Measurements from ENCODE around the gene MPO. TPM values are rescaled to one million over a fixed set of nuclear protein-coding genes. Genes with fewer than 3 reads are reported as not detected.
A peak's percentile ranks its signal among the peaks of the same experiment; 100 is the strongest.

MPO gene
- total RNA-seq, 1 experiment from 2014 or later, result not detected

- Histone ChIP-seq H3K36me3 (no peaks in the 10 kb centered on the region), H3K27me3 (peaks cover 48% of the 10 kb centered on the region), H3K9me3 (no peaks in the 10 kb centered on the region), H3K4me3 (no peak overlapping the region)
- no peak for DNase-seq
These were observed 44.9 kb downstream of the MPO start for GRCh38 chr17:58235821-58236220.

- Histone ChIP-seq H3K36me3 (no peaks in the 10 kb centered on the region), H3K4me3 (no peak overlapping the region), H3K9me3 (no peaks in the 10 kb centered on the region), H3K27me3 (peaks cover 41% of the 10 kb centered on the region)
- no peak for DNase-seq
These were observed 46.2 kb downstream of the MPO start for GRCh38 chr17:58234512-58234911.

GRCh38 chr17:58233543-58233942, 47.2 kb downstream of the MPO start:
- Histone ChIP-seq H3K27me3 (peaks cover 33% of the 10 kb centered on the region), H3K36me3 (no peaks in the 10 kb centered on the region), H3K9me3 (no peaks in the 10 kb centered on the region), H3K4me3 (no peak overlapping the region)
- DNase-seq, result no peak

DNA sequence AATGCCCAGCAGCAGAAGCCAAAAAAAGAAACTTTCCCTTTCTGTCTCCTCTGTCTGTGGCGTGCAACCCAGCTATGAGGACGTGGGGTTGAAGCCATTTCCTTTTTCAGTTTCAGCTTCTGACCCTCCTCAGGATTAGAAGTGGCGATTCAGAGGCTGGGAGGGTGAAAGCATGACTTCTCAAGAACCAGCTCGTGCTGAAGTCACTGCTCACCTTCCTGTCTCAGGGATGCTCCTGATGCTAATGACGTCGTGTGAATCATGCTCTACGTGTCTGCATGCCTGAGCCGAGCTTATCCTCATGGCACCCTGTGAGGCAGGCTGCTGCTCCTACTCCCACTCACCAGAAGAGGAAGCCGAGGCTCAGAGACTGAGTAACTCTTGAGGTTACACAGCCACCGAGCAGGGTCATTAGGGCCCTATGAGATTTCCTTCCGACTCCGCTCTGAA, 48.0 kb downstream of the MPO start:
- Histone ChIP-seq H3K36me3 (no peaks in the 10 kb centered on the region), H3K4me3 (no peak overlapping the region), H3K9me3 (no peaks in the 10 kb centered on the region), H3K27me3 (peaks cover 25% of the 10 kb centered on the region)
- peak; percentile 36 for DNase-seq

GRCh38 chr17:58231641-58232040, 49.1 kb downstream of the MPO start:
- no peak for DNase-seq
- no peaks in the 10 kb centered on the region for H3K9me3 ChIP-seq
- peaks cover 16% of the 10 kb centered on the region for H3K27me3 ChIP-seq
- H3K36me3 ChIP-seq, result no peaks in the 10 kb centered on the region
- no peak overlapping the region for H3K4me3 ChIP-seq

DNA sequence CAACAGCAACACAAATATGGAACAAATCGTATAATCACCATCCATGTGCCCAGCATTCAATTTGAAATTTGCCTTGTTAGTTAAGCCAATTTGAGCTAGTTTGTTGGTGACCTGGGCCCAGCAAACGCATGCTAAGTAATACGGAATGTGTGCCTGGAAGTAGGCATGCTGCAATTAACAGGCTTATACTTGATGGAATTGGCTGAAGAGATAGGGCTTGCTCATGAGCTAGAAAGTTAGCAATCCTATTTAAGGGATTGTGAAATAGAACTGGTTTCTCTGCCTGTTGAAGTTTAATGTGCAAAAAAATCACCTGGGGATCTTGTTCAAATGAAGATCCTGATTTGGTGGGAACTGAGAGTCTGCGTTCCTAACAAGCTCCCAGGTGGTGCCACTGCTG, 50.9 kb downstream of the MPO start:
- DNase-seq, result no peak
- Histone ChIP-seq H3K27me3 (peaks cover 7% of the 10 kb centered on the region; the same call in 1 of the 2 replicates), H3K9me3 (no peaks in the 10 kb centered on the region), H3K4me3 (no peak overlapping the region), H3K36me3 (no peaks in the 10 kb centered on the region)

- Histone ChIP-seq H3K36me3 (no peaks in the 10 kb centered on the region), H3K27me3 (peaks cover 2% of the 10 kb centered on the region; the same call in 1 of the 2 replicates), H3K4me3 (no peak overlapping the region), H3K9me3 (no peaks in the 10 kb centered on the region)
- DNase-seq, result no peak
These were observed 51.4 kb downstream of the MPO start for GRCh38 chr17:58229384-58229783.

DNA sequence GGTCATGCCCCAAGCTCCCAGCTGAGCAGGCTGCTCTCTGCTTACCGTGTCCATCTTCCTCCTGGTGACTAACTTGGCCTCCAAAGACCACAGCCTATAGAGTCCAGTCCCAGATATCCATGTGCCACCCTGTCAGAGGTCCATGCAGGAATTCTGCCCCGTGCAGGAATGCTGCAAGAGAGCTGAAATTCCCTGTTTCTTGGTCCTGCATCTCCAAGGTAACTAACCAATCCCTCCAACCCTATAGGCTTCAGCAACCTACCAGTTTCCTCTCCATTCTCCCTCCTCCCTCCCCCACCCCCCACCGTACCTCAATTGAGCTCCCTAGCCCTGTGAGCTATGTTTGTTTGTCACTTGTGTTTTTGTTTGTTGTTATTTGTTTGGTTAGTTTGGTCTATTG, 52.1 kb downstream of the MPO start:
- Histone ChIP-seq H3K36me3 (no peaks in the 10 kb centered on the region), H3K9me3 (no peaks in the 10 kb centered on the region), H3K4me3 (no peak overlapping the region), H3K27me3 (no peaks in the 10 kb centered on the region)
- no peak for DNase-seq

DNA sequence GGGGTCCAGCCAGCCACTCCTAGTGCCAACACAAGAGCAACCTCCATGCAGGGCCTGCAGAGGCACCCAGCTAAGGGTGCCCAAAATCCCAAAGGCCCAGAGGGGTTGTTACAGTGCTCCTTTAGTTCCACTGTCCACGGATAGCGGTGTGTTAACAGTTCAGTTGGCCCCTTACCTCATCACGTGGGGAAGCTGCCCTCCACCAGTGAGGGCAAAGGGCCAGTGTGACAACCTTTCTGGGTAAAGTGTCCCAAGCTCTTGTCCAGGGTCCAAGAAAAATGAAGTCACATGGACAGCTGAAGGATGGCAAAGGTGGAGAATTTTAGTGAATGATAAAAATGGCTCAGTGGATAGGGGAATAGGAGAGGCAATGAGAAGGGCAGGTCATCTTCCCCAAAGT, 53.0 kb downstream of the MPO start:
- no peak overlapping the region for H3K4me3 ChIP-seq
- DNase-seq, result no peak
- no peaks in the 10 kb centered on the region for H3K9me3 ChIP-seq
- H3K36me3 ChIP-seq, result no peaks in the 10 kb centered on the region
- no peaks in the 10 kb centered on the region for H3K27me3 ChIP-seq

DNA sequence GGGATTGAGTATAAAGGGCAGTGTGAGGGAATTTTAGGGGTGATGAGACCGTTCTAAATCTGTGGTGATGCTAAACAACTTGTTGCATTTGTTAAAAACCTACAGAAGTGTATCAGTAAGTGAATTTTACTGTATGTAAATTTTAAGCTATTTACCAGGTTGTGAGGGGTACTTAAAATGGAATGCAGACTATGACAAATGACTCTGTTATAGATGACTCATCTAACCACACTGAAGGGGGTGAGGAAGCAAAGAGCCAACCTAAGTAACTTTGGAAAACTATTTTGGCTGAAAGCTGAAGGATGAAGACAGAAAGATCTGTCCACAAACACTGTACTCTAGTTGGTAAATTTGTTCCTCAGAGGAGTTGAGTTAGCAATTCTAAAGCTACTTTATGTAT, 56.4 kb downstream of the MPO start:
- no peak overlapping the region for H3K4me3 ChIP-seq
- no peaks in the 10 kb centered on the region for H3K27me3 ChIP-seq
- DNase-seq, result no peak

More for the DNA sequence above, 56.4 kb downstream of the MPO start:
- Histone ChIP-seq H3K9me3 (no peaks in the 10 kb centered on the region), H3K36me3 (no peaks in the 10 kb centered on the region)

Other genes with a start within 250 kb of the MPO start
- gene DYNLL2, start 197.5 kb downstream of the MPO start, total RNA-seq (2014; rRNA removed; shearing (Covaris generic); ENCODE audit: low replicate concordance), result 10.2 and 12.8 TPM in 2 replicates
- gene OR4D1, start 132.6 kb downstream of the MPO start, total RNA-seq (2014; rRNA removed; shearing (Covaris generic); ENCODE audit: low replicate concordance), result not detected in 2 replicates
- not detected in 2 replicates for gene OR4D2, start 114.0 kb downstream of the MPO start, total RNA-seq (2014; rRNA removed; shearing (Covaris generic); ENCODE audit: low replicate concordance)
- not detected in 2 replicates for gene EPX, start 88.2 kb downstream of the MPO start, total RNA-seq (2014; rRNA removed; shearing (Covaris generic); ENCODE audit: low replicate concordance)
- 16.8 and 27.4 TPM in 2 replicates for gene MKS1, start 61.7 kb downstream of the MPO start, total RNA-seq (2014; rRNA removed; shearing (Covaris generic); ENCODE audit: low replicate concordance)
- not detected in 2 replicates for gene LPO, start 42.4 kb downstream of the MPO start, total RNA-seq (2014; rRNA removed; shearing (Covaris generic); ENCODE audit: low replicate concordance)
- gene TSPOAP1, start 47.9 kb upstream of the MPO start, total RNA-seq (2014; rRNA removed; shearing (Covaris generic); ENCODE audit: low replicate concordance), result 7.0 and 31.1 TPM in 2 replicates
- gene SUPT4H1, start 71.3 kb upstream of the MPO start, total RNA-seq (2014; rRNA removed; shearing (Covaris generic); ENCODE audit: low replicate concordance), result 97.2 and 170 TPM in 2 replicates
- gene RNF43, start 136.6 kb upstream of the MPO start, total RNA-seq (2014; rRNA removed; shearing (Covaris generic); ENCODE audit: low replicate concordance), result not detected in 2 replicates
- gene HSF5, start 207.5 kb upstream of the MPO start, total RNA-seq (2014; rRNA removed; shearing (Covaris generic); ENCODE audit: low replicate concordance), result not detected in 2 replicates
- gene MTMR4, start 233.7 kb upstream of the MPO start, total RNA-seq (2014; rRNA removed; shearing (Covaris generic); ENCODE audit: low replicate concordance), result 17.6 and 26.4 TPM in 2 replicates